NCI-H524 treated with DMSO at 0.1 percent for 48 hours (cell line): ENCODE results near the gene KCNH4.

Experiments
- DNase-seq: peaks from one replicate; lab custom pipeline; 2025; lab: John Stamatoyannopoulos, UW

Gene KCNH4

GRCh38 chr17:42117397-42118125 lies 63.4 kb downstream of the KCNH4 start:
- no peak for DNase-seq

GRCh38 chr17:42116705-42117396 lies 64.1 kb downstream of the KCNH4 start:
- DNase-seq: peak; percentile 16

GRCh38 chr17:42114118-42114517 lies 66.8 kb downstream of the KCNH4 start:
- no peak for DNase-seq

GRCh38 chr17:42113293-42114069 lies 67.5 kb downstream of the KCNH4 start:
- no peak for DNase-seq

- DNase-seq: no peak
These were observed 68.3 kb downstream of the KCNH4 start, which contains the start of gene DHX58 for GRCh38 chr17:42112552-42113176. Gene DHX58 (minus strand): TSS chr17:42112714. CDS start chr17:42111892, 822 bp downstream.

- DNase-seq: no peak
These were observed 68.9 kb downstream of the KCNH4 start for GRCh38 chr17:42111871-42112551.

GRCh38 chr17:42111265-42111636 lies 69.7 kb downstream of the KCNH4 start:
- DNase-seq: no peak

- no peak for DNase-seq
These were observed 70.4 kb downstream of the KCNH4 start for GRCh38 chr17:42110301-42111264.

GRCh38 chr17:42109086-42109485 lies 71.9 kb downstream of the KCNH4 start:
- no peak for DNase-seq

- DNase-seq: peak; percentile 74
These were observed 73.1 kb downstream of the KCNH4 start for GRCh38 chr17:42107597-42108576.

- DNase-seq: no peak
These were observed 73.8 kb downstream of the KCNH4 start for GRCh38 chr17:42107124-42107523.
